Smooth muscle cell (in vitro differentiated cells): ENCODE data around the gene ANAPC16. TPM values are rescaled to one million over a fixed set of nuclear protein-coding genes. Genes with fewer than 3 reads are reported as not detected.
A peak's percentile ranks its signal among the peaks of the same experiment; 100 is the strongest.

ENCODE experiments used
- DNase-seq: peaks from one replicate; lab custom pipeline; 2025; ENCODE audit not compliant: unreplicated experiment; lab: John Stamatoyannopoulos, UW
- H2AFZ ChIP-seq: fragments of 200-600 bp; sonication (generic); 2 replicates; pipeline ENCODE4 v1.6.0; 2016; ENCODE audit warnings: antibody characterized with exemption, low read depth, mild to moderate bottlenecking
- H3F3A ChIP-seq: fragments of 200-600 bp; sonication (generic); 2 replicates; pipeline ENCODE4 v1.6.0; 2017; ENCODE audit warnings: antibody characterized with exemption, low read depth
- H3K27ac ChIP-seq: fragments of 200-600 bp; sonication (generic); 2 replicates; pipeline ENCODE4 v1.5.1; 2016; ENCODE audit warnings: low read depth, mild to moderate bottlenecking
- H3K27me3 ChIP-seq: fragments of 200-600 bp; sonication (generic); 2 replicates; pipeline ENCODE4 v1.6.1; 2016; ENCODE audit warnings: low read depth, mild to moderate bottlenecking
- H3K36me3 ChIP-seq: fragments of 200-600 bp; sonication (generic); 2 replicates; pipeline ENCODE4 v1.5.1; 2016; ENCODE audit warnings: low read depth
- H3K4me1 ChIP-seq: fragments of 200-600 bp; sonication (generic); 2 replicates; pipeline ENCODE4 v1.5.1; 2016; ENCODE audit warnings: low read depth
- H3K4me2 ChIP-seq: fragments of 200-600 bp; sonication (generic); 2 replicates; pipeline ENCODE4 v1.6.0; 2016; ENCODE audit warnings: mild to moderate bottlenecking
- H3K4me3 ChIP-seq: fragments of 200-600 bp; sonication (generic); 2 replicates; pipeline ENCODE4 v1.5.1; 2016; ENCODE audit warnings: mild to moderate bottlenecking
- H3K79me2 ChIP-seq: fragments of 200-600 bp; sonication (generic); 2 replicates; pipeline ENCODE4 v1.6.0; 2016; ENCODE audit warnings: low read depth, mild to moderate bottlenecking
- H3K9ac ChIP-seq: fragments of 200-600 bp; sonication (generic); 2 replicates; pipeline ENCODE4 v1.6.0; 2016; ENCODE audit warnings: low read depth
- H3K9me3 ChIP-seq: fragments of 200-600 bp; sonication (generic); replicated peaks from 2 replicates; pipeline ENCODE4 v1.5.1; 2016; ENCODE audit warnings: low read depth
- H4K20me1 ChIP-seq: fragments of 200-600 bp; sonication (generic); 2 replicates; pipeline ENCODE4 v1.6.0; 2016; ENCODE audit warnings: low read depth
- CTCF ChIP-seq: fragments of 200-600 bp; sonication (generic); IDR thresholded peaks from 2 replicates; pipeline ENCODE4 v1.5.1; 2017; ENCODE audit warnings: borderline replicate concordance, mild to moderate bottlenecking, antibody characterized with exemption; ENCODE audit not compliant: insufficient read depth, poor library complexity, severe bottlenecking
- WGBS: methylation state at CpG from one replicate; pipeline ENCODE4 v1.1.7; 2016; ENCODE audit warnings: low lambda C conversion rate; 5-methylcytosine and 5-hydroxymethylcytosine counted together
- polyA plus RNA-seq: library from polyadenylated mRNA; unstranded; fragments of >200 nt; fragmentation: Nextera tagmentation; extraction: Ambion mirVana; gene quantifications from 2 replicates; pipeline ENCODE4 v1.2.1, GENCODE V29; 2016
- total RNA-seq: library from RNA; depleted of rRNA; stranded (reverse); fragments of >200 nt; gene quantifications from 2 replicates; pipeline ENCODE4 v1.2.3, GENCODE V29; 2014

ANAPC16 gene
- total and polyA plus RNA-seq, 2 experiments from 2014 or later = 76.4 to 81.8 TPM

GRCh38 chr10:72254813-72255568 is 39.2 kb downstream of the ANAPC16 start:
- H4K20me1 ChIP-seq = no peaks in the 10 kb centered on the region
- no peaks in the 10 kb centered on the region for H3K27me3 ChIP-seq
- H3K4me2 ChIP-seq = peak overlapping the region; percentile 83
- DNase-seq = no peak
- H3K9ac ChIP-seq = no peak overlapping the region
- WGBS = 18% methylated on average over 15 of the region's 15 CpGs
- no peak for TF ChIP-seq CTCF
- no peak overlapping the region for H3K27ac ChIP-seq
- H3K9me3 ChIP-seq = no peaks in the 10 kb centered on the region
- H3K4me1 ChIP-seq = peaks cover 30% of the 10 kb centered on the region
- H3K79me2 ChIP-seq = no peaks in the 10 kb centered on the region
- H3K36me3 ChIP-seq = no peaks in the 10 kb centered on the region
- peak overlapping the region; percentile 31 for H3K4me3 ChIP-seq
- H2AFZ ChIP-seq = peak overlapping the region; percentile 90
- no peaks in the 10 kb centered on the region for H3F3A ChIP-seq

- H2AFZ ChIP-seq = no peak overlapping the region
- TF ChIP-seq CTCF = no peak
- H3F3A ChIP-seq = no peaks in the 10 kb centered on the region
- no peaks in the 10 kb centered on the region for H4K20me1 ChIP-seq
- H3K4me2 ChIP-seq = no peak overlapping the region
- H3K27me3 ChIP-seq = no peaks in the 10 kb centered on the region
- 92% methylated on average over 6 of the region's 6 CpGs for WGBS
- no peak overlapping the region for H3K4me3 ChIP-seq
- H3K36me3 ChIP-seq = no peaks in the 10 kb centered on the region
- H3K27ac ChIP-seq = no peak overlapping the region
- no peak for DNase-seq
- peaks cover 34% of the 10 kb centered on the region for H3K4me1 ChIP-seq
- H3K9ac ChIP-seq = no peak overlapping the region
- no peaks in the 10 kb centered on the region for H3K9me3 ChIP-seq
- H3K79me2 ChIP-seq = no peaks in the 10 kb centered on the region
These were observed 40.3 kb downstream of the ANAPC16 start for GRCh38 chr10:72255977-72256729.

GRCh38 chr10:72257051-72257892 is 41.5 kb downstream of the ANAPC16 start:
- Histone ChIP-seq H3K4me3 (no peak overlapping the region), H3K9me3 (no peaks in the 10 kb centered on the region), H3K27me3 (no peaks in the 10 kb centered on the region), H3K79me2 (no peaks in the 10 kb centered on the region), H4K20me1 (no peaks in the 10 kb centered on the region), H2AFZ (no peak overlapping the region), H3K27ac (no peak overlapping the region), H3K9ac (no peak overlapping the region), H3K36me3 (no peaks in the 10 kb centered on the region), H3K4me2 (no peak overlapping the region), H3F3A (peaks cover 9% of the 10 kb centered on the region), H3K4me1 (peaks cover 44% of the 10 kb centered on the region)
- no peak for TF ChIP-seq CTCF
- 75% methylated on average over 8 of the region's 8 CpGs for WGBS
- DNase-seq = no peak
